ENCODE measurements around the gene SGK1. TPM values are rescaled to one million over a fixed set of nuclear protein-coding genes. Genes with fewer than 3 reads are reported as not detected.

Gene SGK1
- total RNA-seq, 1 experiment from 2014 or later: 95.2 TPM

DNA sequence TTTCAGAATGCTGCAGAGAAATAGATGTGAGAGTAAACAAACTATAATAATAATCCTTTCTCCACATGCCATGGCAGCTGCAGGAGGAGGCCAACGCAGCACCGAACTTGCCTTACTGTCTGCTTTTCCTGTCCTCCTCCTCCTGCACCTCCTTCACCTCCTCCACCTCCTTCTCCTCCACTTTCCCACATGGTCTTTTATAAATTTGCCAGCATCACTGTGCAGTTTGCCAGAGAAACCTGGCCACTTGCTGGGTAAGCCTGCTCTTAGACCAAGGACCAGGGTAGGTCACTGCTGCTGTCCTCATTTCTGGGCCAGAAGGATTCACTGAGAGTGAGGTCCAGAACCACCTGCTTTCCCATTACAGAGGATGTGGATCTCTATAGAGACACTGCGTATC, 8.7 kb downstream of the SGK1 start:
- H3K9me3 ChIP-seq (ENCODE audit: low read length): no peaks in the 10 kb centered on the region
- POLR2A ChIA-PET (ENCODE audit: unreplicated experiment): no interaction called here
- no peaks in the 10 kb centered on the region for H3K4me1 ChIP-seq (ENCODE audit: insufficient read depth, low read length)
- CTCF ChIA-PET: no interaction called here
- H4K20me1 ChIP-seq (ENCODE audit: low read length): no peaks in the 10 kb centered on the region
- H3F3A ChIP-seq (ENCODE audit: low read length, unreplicated experiment): no peaks in the 10 kb centered on the region
- BruUV-seq (replicated peaks): no TSS peak
- ATAC-seq: no peak
- H3K79me2 ChIP-seq (ENCODE audit: low read length): no peaks in the 10 kb centered on the region
- intact Hi-C loops (cut with micrococcal nuclease): no loop called here
- H2AFZ ChIP-seq (ENCODE audit: low read length): no peak overlapping the region
- no peak overlapping the region for H3K27ac ChIP-seq (ENCODE audit: low read length)
- DNase-seq: no peak
- no peak overlapping the region for H3K9ac ChIP-seq (ENCODE audit: low read length)
- H3K9me2 ChIP-seq (replicated peaks; ENCODE audit: low read length): no peaks in the 10 kb centered on the region
- TF ChIP-seq EZH2 (IDR thresholded peaks at IDR 0.05; ENCODE audit: low read length, unreplicated experiment) (no peak), EZH2phosphoT487 (IDR thresholded peaks at IDR 0.05; ENCODE audit: borderline replicate concordance, low read length) (no peak)
- TF ChIP-seq, protein P1, sequence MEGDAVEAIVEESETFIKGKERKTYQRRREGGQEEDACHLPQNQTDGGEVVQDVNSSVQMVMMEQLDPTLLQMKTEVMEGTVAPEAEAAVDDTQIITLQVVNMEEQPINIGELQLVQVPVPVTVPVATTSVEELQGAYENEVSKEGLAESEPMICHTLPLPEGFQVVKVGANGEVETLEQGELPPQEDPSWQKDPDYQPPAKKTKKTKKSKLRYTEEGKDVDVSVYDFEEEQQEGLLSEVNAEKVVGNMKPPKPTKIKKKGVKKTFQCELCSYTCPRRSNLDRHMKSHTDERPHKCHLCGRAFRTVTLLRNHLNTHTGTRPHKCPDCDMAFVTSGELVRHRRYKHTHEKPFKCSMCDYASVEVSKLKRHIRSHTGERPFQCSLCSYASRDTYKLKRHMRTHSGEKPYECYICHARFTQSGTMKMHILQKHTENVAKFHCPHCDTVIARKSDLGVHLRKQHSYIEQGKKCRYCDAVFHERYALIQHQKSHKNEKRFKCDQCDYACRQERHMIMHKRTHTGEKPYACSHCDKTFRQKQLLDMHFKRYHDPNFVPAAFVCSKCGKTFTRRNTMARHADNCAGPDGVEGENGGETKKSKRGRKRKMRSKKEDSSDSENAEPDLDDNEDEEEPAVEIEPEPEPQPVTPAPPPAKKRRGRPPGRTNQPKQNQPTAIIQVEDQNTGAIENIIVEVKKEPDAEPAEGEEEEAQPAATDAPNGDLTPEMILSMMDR (conservative IDR thresholded peaks at IDR 0.05; ENCODE audit: low read depth, low read length): no peak
- no peak overlapping the region for H3K4me3 ChIP-seq (ENCODE audit: low read length)
- H3K36me3 ChIP-seq (ENCODE audit: low read depth, low read length): no peaks in the 10 kb centered on the region
- H3K27me3 ChIP-seq (ENCODE audit: low read length): no peaks in the 10 kb centered on the region
- no peak overlapping the region for H3K4me2 ChIP-seq (ENCODE audit: low read length)

DNA sequence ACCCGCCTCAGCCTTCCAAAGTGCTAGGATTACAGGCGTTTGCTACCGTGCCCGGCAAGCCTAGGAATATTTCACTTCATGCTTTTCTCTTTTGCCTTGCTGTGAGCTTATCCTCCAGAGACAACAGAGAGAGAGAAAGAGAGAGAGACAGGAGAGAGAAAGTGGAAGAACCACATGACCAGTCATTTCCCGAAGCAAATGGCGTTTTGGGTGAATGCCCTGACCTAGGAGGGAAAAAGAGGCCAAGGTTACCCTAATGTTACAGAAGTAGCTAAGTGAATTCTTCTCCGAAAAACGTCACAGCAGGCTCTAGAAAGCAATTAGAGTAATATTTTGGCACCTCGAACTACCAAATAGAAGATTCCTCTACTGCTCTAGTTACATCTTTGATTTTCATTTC, 9.1 kb downstream of the SGK1 start:
- Histone ChIP-seq H3K9ac (ENCODE audit: low read length) (no peak overlapping the region), H3K79me2 (ENCODE audit: low read length) (no peaks in the 10 kb centered on the region), H2AFZ (ENCODE audit: low read length) (no peak overlapping the region), H3K27ac (ENCODE audit: low read length) (no peak overlapping the region), H3K36me3 (ENCODE audit: low read depth, low read length) (no peaks in the 10 kb centered on the region), H3F3A (ENCODE audit: low read length, unreplicated experiment) (no peaks in the 10 kb centered on the region), H3K4me1 (ENCODE audit: insufficient read depth, low read length) (no peaks in the 10 kb centered on the region), H3K9me3 (ENCODE audit: low read length) (no peaks in the 10 kb centered on the region), H3K4me3 (ENCODE audit: low read length) (no peak overlapping the region), H3K9me2 (replicated peaks; ENCODE audit: low read length) (no peaks in the 10 kb centered on the region), H4K20me1 (ENCODE audit: low read length) (no peaks in the 10 kb centered on the region), H3K27me3 (ENCODE audit: low read length) (no peaks in the 10 kb centered on the region), H3K4me2 (ENCODE audit: low read length) (no peak overlapping the region)
- BruUV-seq (replicated peaks): no TSS peak
- POLR2A ChIA-PET (ENCODE audit: unreplicated experiment): no interaction called here
- ATAC-seq (no peak), DNase-seq (no peak)
- intact Hi-C loops (cut with micrococcal nuclease): no loop called here
- CTCF ChIA-PET: no interaction called here
- TF ChIP-seq EZH2 (IDR thresholded peaks at IDR 0.05; ENCODE audit: low read length, unreplicated experiment): no peak

DNA sequence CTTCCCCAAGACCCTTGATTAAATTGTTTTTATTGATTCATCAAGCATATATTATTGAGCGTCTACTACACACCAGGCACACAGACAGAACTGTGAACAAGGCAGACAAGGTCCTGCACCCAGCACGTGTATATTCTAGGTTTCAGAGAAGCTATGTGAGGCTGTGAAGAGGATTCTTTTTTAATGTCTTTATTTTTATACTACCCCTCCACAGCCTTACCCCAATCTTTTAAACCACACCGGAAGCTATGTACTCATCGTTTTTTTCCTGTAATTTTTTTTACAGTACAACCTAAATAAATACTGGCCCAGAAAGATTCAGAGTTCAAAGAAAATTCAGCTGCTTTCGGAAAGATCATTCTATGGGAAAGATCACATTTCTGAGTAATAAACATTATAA, 10.0 kb downstream of the SGK1 start:
- no peak for DNase-seq

More for the DNA sequence above, 10.0 kb downstream of the SGK1 start:
- ChIA-PET POLR2A (ENCODE audit: unreplicated experiment) (interaction anchor here (0.6 kb wide), 1 partner anchor 25 kb away, joined by 8 read pairs; no protein-coding TSS in a partner anchor), CTCF (no interaction called here)
- no peaks in the 10 kb centered on the region for H4K20me1 ChIP-seq (ENCODE audit: low read length)
- intact Hi-C loops (cut with micrococcal nuclease): no loop called here
- H3K36me3 ChIP-seq (ENCODE audit: low read depth, low read length): no peaks in the 10 kb centered on the region
- no TSS peak for BruUV-seq (replicated peaks)
- H3K9ac ChIP-seq (ENCODE audit: low read length): no peak overlapping the region
- H2AFZ ChIP-seq (ENCODE audit: low read length): no peak overlapping the region
- H3K9me3 ChIP-seq (ENCODE audit: low read length): no peaks in the 10 kb centered on the region
- no peaks in the 10 kb centered on the region for H3K9me2 ChIP-seq (replicated peaks; ENCODE audit: low read length)
- no peak overlapping the region for H3K4me3 ChIP-seq (ENCODE audit: low read length)
- no peaks in the 10 kb centered on the region for H3K27me3 ChIP-seq (ENCODE audit: low read length)
- no peak overlapping the region for H3K27ac ChIP-seq (ENCODE audit: low read length)
- no peak for ATAC-seq
- H3K4me2 ChIP-seq (ENCODE audit: low read length): no peak overlapping the region
- no peaks in the 10 kb centered on the region for H3F3A ChIP-seq (ENCODE audit: low read length, unreplicated experiment)
- no peaks in the 10 kb centered on the region for H3K79me2 ChIP-seq (ENCODE audit: low read length)
- H3K4me1 ChIP-seq (ENCODE audit: insufficient read depth, low read length): no peaks in the 10 kb centered on the region
- TF ChIP-seq, protein P1 (conservative IDR thresholded peaks at IDR 0.05; ENCODE audit: low read depth, low read length): no peak
